A673 (cell line): Measurements from ENCODE around the gene STK38L. TPM values are rescaled to one million over a fixed set of nuclear protein-coding genes. Genes with fewer than 3 reads are reported as not detected.

Experiments used
- BruUV-seq: library from RNA; stranded (reverse); fragments of 400-500 nt; replicated peaks from 2 replicates; lab custom pipeline; 2021; lab: Mats Ljungman, UMichigan
- CTCF ChIA-PET: fragments of 300-600 bp; sonication (Branson Sonifier 250); formaldehyde crosslinking; loops from one replicate; lab custom pipeline; 2022; ENCODE audit warnings: antibody characterized with exemption; lab: Charles Lee
- POLR2A ChIA-PET: fragments of 300-600 bp; sonication (Branson Sonifier 250); formaldehyde crosslinking; loops from one replicate; lab custom pipeline; 2022; ENCODE audit warnings: antibody characterized with exemption; ENCODE audit not compliant: low non-redundant PET; lab: Charles Lee
- DNase-seq: peaks from one replicate; pipeline ENCODE4 v3.0.0-alpha.2; 2015; ENCODE audit warnings: low spot score
- H3K27ac ChIP-seq: fragments of 200-600 bp; sonication (generic); 2 replicates; pipeline ENCODE4 v1.5.1; 2016; ENCODE audit warnings: mixed run types, low read depth, mild to moderate bottlenecking, mixed read lengths, antibody characterized with exemption, low read length; ENCODE audit not compliant: poor library complexity, severe bottlenecking
- H3K27me3 ChIP-seq: fragments of 200-600 bp; sonication (generic); replicated peaks from 2 replicates; pipeline ENCODE4 v1.6.1; 2017; ENCODE audit warnings: mixed run types, low read depth, mild to moderate bottlenecking, mixed read lengths, antibody characterized with exemption, low read length; ENCODE audit not compliant: insufficient read depth, poor library complexity
- H3K36me3 ChIP-seq: fragments of 200-600 bp; sonication (generic); 2 replicates; pipeline ENCODE4 v1.6.1; 2016; ENCODE audit warnings: mixed run types, mild to moderate bottlenecking, mixed read lengths, antibody characterized with exemption, low read length; ENCODE audit not compliant: insufficient read depth, poor library complexity, severe bottlenecking
- H3K4me1 ChIP-seq: fragments of 200-600 bp; sonication (generic); 2 replicates; pipeline ENCODE4 v1.6.1; 2017; ENCODE audit warnings: mixed run types, mild to moderate bottlenecking, mixed read lengths, antibody characterized with exemption, low read length; ENCODE audit not compliant: insufficient read depth, poor library complexity, severe bottlenecking
- H3K4me3 ChIP-seq: fragments of 200-600 bp; sonication (generic); 2 replicates; pipeline ENCODE4 v1.5.1; 2016; ENCODE audit warnings: low read depth, mixed run types, mild to moderate bottlenecking, mixed read lengths, low read length; ENCODE audit not compliant: poor library complexity, severe bottlenecking
- H3K9me3 ChIP-seq: fragments of 200-600 bp; sonication (generic); 2 replicates; pipeline ENCODE4 v1.6.1; 2016; ENCODE audit warnings: mixed run types, low read depth, mild to moderate bottlenecking, mixed read lengths, antibody characterized with exemption, low read length; ENCODE audit not compliant: poor library complexity, severe bottlenecking
- EZH2 ChIP-seq: fragments of 200-600 bp; sonication (generic); IDR thresholded peaks from 2 replicates; pipeline ENCODE4 v1.6.1; 2017; ENCODE audit warnings: borderline replicate concordance, low read depth, mild to moderate bottlenecking, mixed read lengths, antibody characterized with exemption, low read length; ENCODE audit not compliant: poor library complexity, severe bottlenecking
- intact Hi-C: fragments of 100-400 bp; cut with micrococcal nuclease; formaldehyde crosslinking; loops from one replicate; pipeline ENCODE4 v1.10.0; 2022; ENCODE audit not compliant: unreplicated experiment
- total RNA-seq: library from RNA; stranded (reverse); gene quantifications from 2 replicates; pipeline ENCODE4 v1.2.3, GENCODE V29; 2021
- TF ChIP-seq, protein P1 (sequence below): fragments of 300-800, 200-600 bp; sonication (generic); conservative IDR thresholded peaks from 2 replicates; pipeline ENCODE4 v1.5.1; 2017; ENCODE audit warnings: low read depth, mild to moderate bottlenecking, antibody characterized with exemption, low read length, moderate library complexity, mixed read lengths

Gene STK38L
- total RNA-seq, 1 experiment from 2014 or later: 21.0 TPM

DNA sequence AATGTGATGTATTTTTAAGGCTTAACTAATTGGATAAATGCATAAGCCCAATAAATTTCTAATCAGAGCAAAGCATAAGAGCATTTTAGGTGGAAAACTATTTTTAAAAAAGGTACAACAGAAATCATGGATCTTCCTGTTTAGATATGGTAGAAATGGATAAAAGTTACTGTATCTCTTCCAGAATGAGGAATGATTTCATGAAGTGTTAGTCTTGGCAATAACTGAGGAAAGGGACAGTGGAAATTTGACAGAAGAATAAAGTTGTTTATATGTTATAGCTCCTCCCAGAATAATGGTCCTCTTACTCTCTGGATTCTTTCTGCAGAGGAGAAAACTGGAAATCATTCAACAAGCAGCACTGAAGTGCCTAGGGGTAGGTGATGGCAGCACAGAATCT is 56.1 kb downstream of the STK38L start:
- Histone ChIP-seq H3K4me1 (no peaks in the 10 kb centered on the region), H3K9me3 (no peaks in the 10 kb centered on the region), H3K27ac (no peak overlapping the region), H3K36me3 (no peaks in the 10 kb centered on the region), H3K27me3 (no peaks in the 10 kb centered on the region), H3K4me3 (no peak overlapping the region)
- intact Hi-C loops: no loop called here
- no peak for DNase-seq
- POLR2A ChIA-PET: no interaction called here
- BruUV-seq: no TSS peak
- CTCF ChIA-PET: no interaction called here
- TF ChIP-seq, protein P1, sequence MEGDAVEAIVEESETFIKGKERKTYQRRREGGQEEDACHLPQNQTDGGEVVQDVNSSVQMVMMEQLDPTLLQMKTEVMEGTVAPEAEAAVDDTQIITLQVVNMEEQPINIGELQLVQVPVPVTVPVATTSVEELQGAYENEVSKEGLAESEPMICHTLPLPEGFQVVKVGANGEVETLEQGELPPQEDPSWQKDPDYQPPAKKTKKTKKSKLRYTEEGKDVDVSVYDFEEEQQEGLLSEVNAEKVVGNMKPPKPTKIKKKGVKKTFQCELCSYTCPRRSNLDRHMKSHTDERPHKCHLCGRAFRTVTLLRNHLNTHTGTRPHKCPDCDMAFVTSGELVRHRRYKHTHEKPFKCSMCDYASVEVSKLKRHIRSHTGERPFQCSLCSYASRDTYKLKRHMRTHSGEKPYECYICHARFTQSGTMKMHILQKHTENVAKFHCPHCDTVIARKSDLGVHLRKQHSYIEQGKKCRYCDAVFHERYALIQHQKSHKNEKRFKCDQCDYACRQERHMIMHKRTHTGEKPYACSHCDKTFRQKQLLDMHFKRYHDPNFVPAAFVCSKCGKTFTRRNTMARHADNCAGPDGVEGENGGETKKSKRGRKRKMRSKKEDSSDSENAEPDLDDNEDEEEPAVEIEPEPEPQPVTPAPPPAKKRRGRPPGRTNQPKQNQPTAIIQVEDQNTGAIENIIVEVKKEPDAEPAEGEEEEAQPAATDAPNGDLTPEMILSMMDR: no peak
- no peak for TF ChIP-seq EZH2

DNA sequence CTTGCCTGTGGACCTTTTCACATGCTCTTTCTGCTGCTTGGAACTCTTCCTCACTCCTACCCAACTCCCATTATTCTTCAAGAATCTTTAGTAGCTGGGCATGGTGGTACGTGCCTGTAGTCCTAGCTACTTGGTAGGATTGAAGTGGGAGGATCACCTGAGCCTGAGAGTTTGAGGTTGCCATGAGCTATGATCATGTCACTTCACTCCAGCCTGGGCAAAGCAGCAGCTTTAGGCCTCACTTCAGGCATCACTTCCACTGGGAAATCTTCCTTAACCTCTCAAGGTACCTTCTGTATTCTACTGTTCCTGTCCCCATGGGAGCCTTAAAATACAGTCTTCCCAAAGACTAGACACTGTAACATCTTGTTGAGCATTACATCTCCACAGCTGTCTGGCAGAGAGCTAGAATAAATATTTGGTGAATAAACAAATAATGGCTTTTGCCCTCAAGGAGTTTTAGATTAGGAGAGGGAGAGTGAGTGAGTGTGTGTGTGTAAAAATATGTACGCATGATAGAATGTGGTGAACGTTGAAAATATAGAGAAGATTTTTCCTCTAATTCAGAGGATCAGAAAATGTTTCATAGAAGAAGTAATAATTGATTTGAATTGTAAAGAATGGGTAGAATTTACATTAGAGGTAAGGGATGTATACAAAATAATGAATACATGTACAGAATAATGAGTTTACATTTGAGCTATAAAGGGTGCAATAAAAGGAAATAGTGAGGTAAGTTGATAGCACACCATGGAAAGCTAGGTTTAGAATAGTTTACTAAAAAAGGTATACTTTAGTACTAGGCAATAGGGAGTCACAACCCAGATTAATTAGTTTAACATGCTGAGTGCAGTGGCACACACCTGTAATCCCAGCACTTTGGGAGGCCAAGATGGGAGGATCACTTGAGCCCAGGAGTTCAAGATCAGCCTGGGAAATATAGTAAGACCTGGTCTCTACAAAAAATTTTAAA is 59.3 kb downstream of the STK38L start:
- Histone ChIP-seq H3K27me3 (no peaks in the 10 kb centered on the region), H3K27ac (no peak overlapping the region), H3K4me1 (no peaks in the 10 kb centered on the region), H3K36me3 (no peaks in the 10 kb centered on the region), H3K4me3 (no peak overlapping the region), H3K9me3 (no peaks in the 10 kb centered on the region)
- ChIA-PET POLR2A (interaction anchor here (0.7 kb wide), 1 partner anchor 21 kb away, joined by 3 read pairs; no protein-coding TSS in a partner anchor), CTCF (interaction anchor here (0.6 kb wide), 2 partner anchors 71 to 288 kb away, joined by 3 to 8 read pairs; no protein-coding TSS in a partner anchor)
- intact Hi-C loops: no loop called here
- BruUV-seq: no TSS peak
- DNase-seq: no peak
- no peak for TF ChIP-seq EZH2

DNA sequence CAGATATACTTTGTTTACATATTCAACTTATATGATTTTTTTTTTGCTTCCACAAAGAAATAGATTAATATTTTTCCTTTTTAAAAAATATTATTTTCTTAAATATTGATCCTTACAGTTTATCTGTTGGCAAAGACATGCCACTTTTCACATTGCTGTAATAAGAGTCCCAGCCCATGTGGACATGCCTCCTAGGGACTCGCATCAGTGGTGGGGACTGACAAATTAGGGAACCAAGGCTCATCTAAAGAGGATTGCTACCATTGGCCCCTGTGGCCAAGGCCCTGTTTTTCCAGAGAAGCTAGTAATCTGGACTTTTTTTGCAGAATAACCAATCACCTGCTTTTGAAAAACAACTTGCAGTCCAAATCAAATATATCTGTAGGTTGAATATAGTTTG is 60.8 kb downstream of the STK38L start:
- Histone ChIP-seq H3K9me3 (no peaks in the 10 kb centered on the region), H3K4me1 (no peaks in the 10 kb centered on the region), H3K4me3 (no peak overlapping the region), H3K27me3 (no peaks in the 10 kb centered on the region), H3K36me3 (no peaks in the 10 kb centered on the region), H3K27ac (no peak overlapping the region)
- ChIA-PET POLR2A (no interaction called here), CTCF (interaction anchor here (0.7 to 2.6 kb wide), 2 partner anchors 153 to 289 kb away, joined by 4 to 32 read pairs; no protein-coding TSS in a partner anchor)
- DNase-seq: no peak
- no peak for TF ChIP-seq EZH2
- TF ChIP-seq, protein P1: no peak
- BruUV-seq: no TSS peak
- intact Hi-C loops: loop anchor here (5.0 kb wide), 2 partner anchors 163 to 453 kb away; no protein-coding TSS in a partner anchor
